SH-SY5Y (cell line): ENCODE measurements around the gene DZIP1.

Experiments used
- GATA2 ChIP-seq: IDR thresholded peaks from 2 replicates; pipeline ENCODE4 v1.6.1; 2011; ENCODE audit warnings: mild to moderate bottlenecking, low read depth, low read length
- GATA3 ChIP-seq: IDR thresholded peaks from 2 replicates; pipeline ENCODE4 v1.6.1; 2011; ENCODE audit warnings: low read depth, mild to moderate bottlenecking, low read length, moderate library complexity

GRCh38 chr13:95557013-95557412 lies 87.5 kb downstream of the DZIP1 start:
- TF ChIP-seq GATA2: no peak
- TF ChIP-seq GATA3: no peak
